ENCODE results near the gene UBR7.
"Not testable (repeated sequence)": the region's sequence is repeated elsewhere in the genome, so short reads cannot be mapped to it uniquely, and the experiment has no call there.

Gene UBR7

GRCh38 chr14:93206793-93207467 is at the start of gene UBR7, which contains the start of gene GON7:
UBR7 (plus strand) TSS chr14:93207256; CDS start chr14:93207292, 36 bp downstream.
GON7 (minus strand) TSS chr14:93207065; CDS start chr14:93207037, 28 bp downstream.
- peak; percentile 69 to 98 (median 94) for DNase-seq

- not testable (repeated sequence) for DNase-seq
Observed at GRCh38 chr14:93158349-93158748, 48.7 kb upstream of the UBR7 start.

- not testable (repeated sequence) for DNase-seq
Observed at GRCh38 chr14:93159625-93160352, 47.3 kb upstream of the UBR7 start.

GRCh38 chr14:93160353-93160801 is 46.7 kb upstream of the UBR7 start:
- peak in 1 of 58 donors; percentile 3 for DNase-seq

GRCh38 chr14:93161411-93161940 is 45.6 kb upstream of the UBR7 start:
- DNase-seq = no peak

- DNase-seq = no peak
Observed at GRCh38 chr14:93163564-93163963, 43.5 kb upstream of the UBR7 start.

GRCh38 chr14:93165271-93166265 is 41.5 kb upstream of the UBR7 start:
- not testable (repeated sequence) for DNase-seq

- DNase-seq = not testable (repeated sequence)
Observed at GRCh38 chr14:93168610-93169009, 38.4 kb upstream of the UBR7 start.

GRCh38 chr14:93169619-93170018 is 37.4 kb upstream of the UBR7 start:
- DNase-seq = not testable (repeated sequence)

- DNase-seq = not testable (repeated sequence)
Observed at GRCh38 chr14:93170141-93170540, 36.9 kb upstream of the UBR7 start.

GRCh38 chr14:93171376-93171775 is 35.7 kb upstream of the UBR7 start:
- DNase-seq = no peak

GRCh38 chr14:93173943-93174395 is 33.1 kb upstream of the UBR7 start:
- DNase-seq = peak in 13 of 58 donors; percentile 6 to 64 (median 14)

GRCh38 chr14:93174731-93175130 is 32.3 kb upstream of the UBR7 start:
- not testable (repeated sequence) for DNase-seq

- no peak for DNase-seq
Observed at GRCh38 chr14:93175492-93175891, 31.6 kb upstream of the UBR7 start.

- no peak for DNase-seq
Observed at GRCh38 chr14:93183596-93184317, 23.3 kb upstream of the UBR7 start.

- peak; percentile 17 to 91 (median 86) for DNase-seq
Observed at GRCh38 chr14:93184391-93185348, 22.4 kb upstream of the UBR7 start, which contains the start of the genes LYSET and MOAP1. LYSET (plus strand) TSS chr14:93185317; CDS start chr14:93185406, 89 bp downstream. MOAP1 (minus strand) TSS chr14:93184897; CDS start chr14:93184242, 655 bp downstream.

GRCh38 chr14:93185349-93185720 is 21.7 kb upstream of the UBR7 start:
- DNase-seq = no peak

GRCh38 chr14:93186466-93186865 is 20.6 kb upstream of the UBR7 start:
- no peak for DNase-seq

GRCh38 chr14:93186956-93187355 is 20.1 kb upstream of the UBR7 start:
- DNase-seq = no peak

All from anterior cingulate cortex (tissue), 58 donors.